HG02943 (cell line): ENCODE measurements around the gene NCOA4.
"Not testable (repeated sequence)": the region's sequence is repeated elsewhere in the genome, so short reads cannot be mapped to it uniquely, and the experiment has no call there.

Experiments used
- ATAC-seq: cut with Tn5 transposase; IDR thresholded peaks from one replicate; pipeline ENCODE4 v1.9.1; 2021; ENCODE audit warnings: mild to moderate bottlenecking, low read depth, moderate library complexity; ENCODE audit not compliant: unreplicated experiment

The NCOA4 gene

DNA sequence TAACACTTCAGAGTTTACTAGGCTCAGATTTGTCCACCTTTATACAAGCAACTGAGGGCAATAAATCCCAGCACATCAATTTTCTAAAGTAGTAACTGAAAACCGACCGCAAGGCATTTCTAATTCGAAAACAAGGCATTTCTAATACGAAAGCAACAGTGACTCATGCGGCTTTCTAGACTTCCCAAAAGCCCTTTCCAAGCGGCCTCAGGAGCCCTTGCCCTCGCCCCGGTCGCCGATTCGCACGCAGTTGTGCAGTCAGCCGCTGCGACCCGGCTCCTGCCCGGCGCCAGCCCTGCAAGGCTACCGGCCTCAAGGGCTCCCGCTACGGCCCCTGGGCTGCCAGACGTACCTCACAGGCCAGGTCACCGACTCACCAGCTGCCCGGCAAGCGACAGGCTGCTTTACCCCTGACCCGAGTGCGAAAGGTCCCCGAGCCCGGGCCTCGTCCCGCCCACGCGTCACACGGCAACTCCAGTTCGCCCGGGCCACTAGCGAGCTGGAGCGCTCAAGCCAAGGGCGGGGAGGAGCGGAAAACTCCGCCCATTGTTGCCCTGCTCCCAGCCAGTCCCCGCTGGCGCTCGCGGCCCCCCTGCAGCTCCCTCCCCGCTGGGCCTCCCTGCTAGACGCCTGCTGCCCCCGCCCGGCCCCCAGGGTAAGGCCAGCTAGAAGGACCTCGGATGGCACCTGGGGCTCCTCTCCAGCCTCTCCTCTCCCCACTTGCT lies 7.3 kb downstream of the NCOA4 start:
- peak; percentile 92 for ATAC-seq

DNA sequence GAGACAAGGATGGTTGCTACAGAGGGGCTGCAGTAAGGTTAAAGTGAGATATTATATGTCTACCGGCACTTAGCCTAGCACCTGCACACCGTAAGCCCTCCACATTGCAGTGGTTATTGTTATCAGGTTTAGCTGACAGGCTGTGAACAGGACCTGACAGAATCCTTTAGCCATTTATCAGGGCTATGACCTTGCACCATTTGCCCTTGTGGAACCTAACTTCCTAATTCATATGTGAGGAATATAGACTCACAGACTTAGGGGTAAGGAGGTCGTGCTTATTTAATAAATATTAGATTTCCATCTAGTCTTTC lies 10.1 kb downstream of the NCOA4 start:
- no peak for ATAC-seq

DNA sequence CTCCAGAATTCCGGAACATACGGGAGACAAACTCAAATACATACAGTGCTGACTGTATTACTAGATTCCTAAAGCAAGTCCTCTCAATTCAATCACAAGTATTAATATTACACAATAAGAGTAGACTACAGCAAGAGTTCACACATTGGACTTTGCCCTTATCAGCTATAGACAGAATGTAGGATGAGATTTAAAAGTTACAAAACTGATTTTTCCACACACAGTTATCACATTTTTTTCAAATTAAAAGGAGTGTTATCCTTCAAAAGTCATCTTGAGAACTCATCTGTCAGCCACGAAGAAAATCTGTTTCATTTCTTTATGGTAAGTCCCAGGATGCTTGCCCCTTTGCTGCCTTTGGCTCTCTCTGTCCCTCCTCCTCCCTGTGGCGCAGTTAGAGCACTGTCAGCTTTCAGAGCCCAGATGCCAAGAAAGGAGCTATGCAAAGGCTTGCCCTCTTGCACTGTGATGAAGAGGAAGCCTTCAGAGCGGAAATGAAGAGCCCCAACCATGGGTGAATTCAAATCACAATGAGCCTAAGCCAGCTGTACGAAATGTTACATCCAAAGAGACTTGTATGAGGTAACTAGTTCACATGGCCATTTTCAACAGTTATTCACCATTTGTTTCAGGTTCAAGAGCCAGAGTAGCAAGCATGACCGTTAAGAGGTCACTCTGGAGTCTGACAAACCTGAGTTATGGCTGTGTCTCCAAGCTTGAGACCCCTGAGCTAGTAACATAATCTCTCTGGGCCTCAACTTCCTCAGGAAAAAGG lies 10.7 kb downstream of the NCOA4 start:
- ATAC-seq = no peak

DNA sequence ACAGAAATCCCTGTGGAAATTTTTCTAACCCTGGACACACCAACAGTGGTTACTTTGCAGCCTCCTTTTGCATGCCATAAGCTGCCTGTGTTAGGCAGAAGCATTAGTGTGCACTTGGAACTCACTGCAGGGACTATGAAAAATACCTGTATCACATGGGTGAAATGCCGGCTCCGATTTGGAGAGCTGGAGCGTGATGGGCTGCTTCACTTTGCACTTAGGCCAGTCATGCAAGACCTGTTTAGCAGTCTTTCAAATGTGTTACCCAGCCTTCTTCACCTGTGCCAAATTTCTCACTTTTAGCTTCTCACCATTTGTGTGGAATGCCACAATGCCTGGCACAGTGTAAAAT lies 11.3 kb downstream of the NCOA4 start:
- no peak for ATAC-seq

DNA sequence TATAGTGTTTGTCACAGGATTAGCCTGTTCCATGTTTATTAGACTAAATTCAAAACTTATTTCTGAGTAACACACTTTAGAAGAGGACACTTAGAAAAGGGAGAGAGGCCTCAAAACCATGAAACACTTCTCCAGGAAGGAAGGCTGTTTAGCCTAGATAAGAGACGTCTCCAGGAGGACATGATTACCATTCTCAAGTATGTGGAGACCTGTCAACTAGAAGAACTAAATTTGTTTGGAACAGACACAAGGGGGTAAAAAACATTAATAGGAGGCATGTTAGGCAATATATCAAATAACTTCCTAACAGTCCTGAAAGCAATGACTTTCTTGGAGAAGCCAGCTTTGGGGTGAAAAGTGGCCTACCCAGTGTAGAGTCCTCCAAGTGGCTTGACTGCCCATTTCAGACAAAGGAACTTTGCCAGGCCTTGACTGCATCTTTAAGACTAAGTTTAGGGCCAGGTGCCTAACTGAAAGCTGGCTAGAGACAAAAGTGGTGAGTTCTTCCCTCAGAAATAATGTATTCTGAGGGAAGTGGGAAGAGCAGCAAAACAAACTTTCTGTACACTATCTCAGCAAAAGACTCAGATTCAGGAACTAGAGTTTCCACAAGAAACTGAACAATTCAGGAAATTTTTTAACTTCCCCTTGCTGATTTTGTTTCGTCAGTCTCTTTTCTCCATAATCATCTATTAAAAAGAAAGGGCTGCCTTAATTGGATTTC lies 11.8 kb downstream of the NCOA4 start:
- ATAC-seq = no peak

DNA sequence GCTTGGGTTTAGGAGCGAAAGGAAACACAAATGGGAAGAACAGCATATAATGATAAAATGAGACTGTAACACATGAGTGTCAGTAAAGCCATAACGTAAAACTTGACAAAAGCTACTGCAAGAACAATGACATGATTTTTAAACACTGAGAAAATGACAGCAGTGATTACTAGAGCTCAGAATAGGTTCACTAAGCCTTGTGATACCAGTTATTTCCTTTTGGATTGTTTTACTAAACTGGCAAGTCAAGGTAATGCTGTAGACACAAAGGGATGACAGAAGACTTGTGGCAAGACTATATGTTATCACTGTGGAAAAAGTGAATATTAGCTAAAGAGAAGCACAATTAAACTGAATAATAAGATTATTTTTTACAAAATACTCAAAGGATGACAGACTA lies 12.7 kb downstream of the NCOA4 start:
- ATAC-seq = no peak

DNA sequence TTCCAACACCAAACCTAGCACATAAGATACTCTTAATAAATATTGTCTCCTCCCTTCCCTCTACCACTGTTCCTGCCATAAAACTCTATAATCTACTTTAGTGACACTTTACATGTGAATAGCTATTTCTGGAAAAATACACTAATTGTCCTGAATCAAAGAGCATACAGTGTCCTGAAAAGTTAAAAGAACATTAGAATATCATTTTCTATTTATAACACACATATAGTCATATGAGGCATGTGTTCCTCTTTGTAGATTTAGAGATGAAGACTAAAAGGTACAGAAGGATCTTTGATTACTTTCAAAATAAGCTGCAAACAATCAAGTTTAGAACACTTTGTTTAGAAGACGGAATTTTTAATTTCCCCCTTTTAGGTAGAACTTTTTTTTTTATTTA lies 13.6 kb downstream of the NCOA4 start:
- ATAC-seq = no peak

DNA sequence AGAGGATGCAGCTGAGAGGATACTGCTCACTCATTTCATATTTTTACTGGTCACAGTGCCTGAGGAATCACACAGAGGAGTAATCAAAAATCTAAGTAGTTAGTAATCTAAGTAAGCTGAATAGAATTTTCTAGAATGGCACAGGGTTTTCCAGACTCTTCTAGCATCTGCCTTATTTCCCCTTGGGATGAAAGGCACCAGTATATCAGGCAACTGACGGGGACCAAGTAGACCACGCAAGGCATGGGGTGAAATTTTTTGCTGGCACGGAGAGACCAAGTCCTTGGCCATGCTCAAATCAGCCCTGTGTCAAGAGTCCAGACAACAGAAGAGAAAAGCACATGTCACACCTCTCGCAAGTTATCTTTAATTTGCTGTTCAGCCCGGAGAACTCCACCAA lies 14.2 kb downstream of the NCOA4 start:
- no peak for ATAC-seq

DNA sequence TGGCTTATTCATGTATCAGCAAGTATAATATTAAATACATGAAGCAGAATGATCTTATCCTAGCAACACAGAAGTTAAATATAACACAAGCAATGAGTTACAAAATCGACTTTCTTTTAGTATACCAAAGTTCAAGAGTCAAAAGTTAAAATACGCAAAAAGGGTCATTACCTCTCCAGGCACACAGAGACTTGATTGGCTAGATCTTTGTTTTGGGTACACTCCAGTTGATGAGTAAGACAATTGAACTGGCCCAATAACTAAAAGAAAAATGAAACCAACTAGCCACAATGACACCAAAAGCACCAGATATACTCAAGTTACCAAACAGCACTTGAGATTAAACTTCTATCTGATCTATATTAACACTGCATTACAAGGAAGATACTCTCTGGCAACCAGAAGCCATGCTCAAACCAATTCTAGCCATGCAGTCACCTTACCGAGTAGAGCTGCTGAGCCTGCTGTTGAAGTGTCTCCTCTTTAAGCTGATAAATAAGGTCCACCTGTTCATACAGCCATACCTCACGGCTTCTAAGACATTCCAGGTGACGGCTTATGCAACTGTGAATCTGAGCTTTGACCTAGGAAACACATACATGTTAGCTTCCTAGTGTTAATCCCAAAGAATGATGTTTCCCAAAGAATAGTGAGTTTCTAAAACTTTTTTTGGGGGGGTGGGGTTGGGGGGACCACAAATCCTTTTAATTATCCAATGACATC lies 15.6 kb downstream of the NCOA4 start:
- ATAC-seq = no peak

DNA sequence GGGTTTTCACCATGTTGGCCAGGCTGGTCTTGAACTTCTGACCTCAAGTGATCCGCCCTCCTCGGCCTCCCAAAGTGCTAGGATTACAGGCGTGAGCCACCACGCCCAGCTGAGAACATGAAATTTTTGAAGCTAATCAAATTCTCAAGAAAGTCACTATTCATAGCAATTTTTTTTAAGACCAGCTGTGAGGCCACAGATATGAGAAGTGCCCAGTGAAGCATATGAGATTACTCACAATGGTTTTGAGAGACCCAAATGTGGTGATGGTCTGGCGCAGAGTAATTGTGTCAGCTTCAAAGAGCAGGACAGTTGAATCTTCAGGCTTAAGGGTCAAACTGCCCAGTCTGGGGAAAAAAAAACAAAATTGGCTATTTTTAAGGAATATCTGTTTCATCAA lies 16.2 kb downstream of the NCOA4 start:
- no peak for ATAC-seq

DNA sequence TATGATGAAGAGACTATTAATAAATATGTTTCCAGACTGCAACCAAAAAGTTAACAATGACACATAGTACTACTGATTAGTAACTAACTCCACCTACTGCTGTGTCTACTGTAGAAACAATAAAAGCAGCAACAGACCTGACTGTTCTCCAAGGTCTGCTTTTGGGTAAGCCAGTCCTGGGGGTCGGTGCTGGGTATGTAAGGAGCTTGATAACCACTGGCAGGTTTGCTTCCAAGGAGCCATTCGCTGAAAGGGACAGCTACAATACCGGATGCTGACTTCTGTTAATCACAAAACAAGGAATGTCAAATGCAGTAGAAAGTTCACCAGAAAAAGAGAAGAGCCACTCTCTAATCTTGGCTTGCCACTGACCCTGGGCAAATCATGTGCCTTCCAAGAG lies 17.7 kb downstream of the NCOA4 start:
- no peak for ATAC-seq

DNA sequence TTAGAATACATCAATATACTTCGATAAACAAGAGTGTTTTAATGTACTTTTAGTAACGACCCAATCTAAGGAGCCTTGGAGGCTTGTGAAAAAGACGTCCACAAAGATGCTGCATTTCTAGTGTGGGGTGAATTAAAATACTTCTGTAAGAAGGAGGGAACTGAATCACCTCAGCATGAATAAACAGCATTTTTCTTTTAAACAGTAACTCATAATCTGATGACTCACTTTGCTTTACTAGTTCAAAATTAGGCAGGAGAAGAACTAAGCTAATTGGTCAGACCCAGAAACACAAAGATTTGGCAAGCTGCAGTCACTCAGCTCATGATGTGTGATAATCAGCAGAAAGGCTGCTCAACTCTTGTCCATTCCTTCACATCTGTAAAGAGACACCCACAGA lies 24.2 kb downstream of the NCOA4 start:
- ATAC-seq = no peak

DNA sequence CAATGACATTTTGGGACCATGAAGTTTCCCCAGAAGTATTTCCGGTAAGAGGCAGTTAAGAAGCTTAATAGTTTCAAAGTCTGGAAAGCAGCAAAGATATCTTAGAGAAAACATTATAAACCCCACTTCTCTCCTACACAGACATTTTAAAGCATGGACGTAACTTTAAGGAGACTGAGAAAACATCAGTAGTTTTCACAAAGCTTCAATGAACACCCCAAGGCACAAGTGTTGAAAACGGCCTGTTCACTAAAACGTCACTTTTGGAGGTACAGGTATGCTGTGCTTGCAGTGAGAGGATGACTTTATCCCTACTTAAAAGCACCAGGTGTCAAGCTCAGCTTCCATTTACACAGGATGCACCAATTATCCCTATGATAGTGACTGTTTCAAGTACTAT lies 25.0 kb downstream of the NCOA4 start:
- no peak for ATAC-seq

DNA sequence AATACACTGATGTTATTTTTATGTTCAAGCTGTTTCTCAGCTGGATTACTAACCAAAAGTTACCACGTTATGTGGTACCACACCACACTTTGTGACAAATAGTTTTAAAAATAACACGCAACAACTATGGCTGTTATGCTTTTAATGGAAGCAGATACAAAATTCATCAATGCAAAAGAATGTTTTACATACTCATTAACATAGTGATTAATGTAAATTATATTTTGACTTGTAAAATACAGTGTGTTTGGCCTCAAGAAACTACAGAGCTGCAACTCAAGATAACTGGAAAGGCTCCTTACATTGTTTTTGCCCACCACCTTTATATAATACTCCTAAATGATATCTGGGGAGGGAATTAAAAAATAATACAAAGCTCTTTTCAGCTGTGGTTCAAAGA lies 25.5 kb downstream of the NCOA4 start:
- no peak for ATAC-seq

DNA sequence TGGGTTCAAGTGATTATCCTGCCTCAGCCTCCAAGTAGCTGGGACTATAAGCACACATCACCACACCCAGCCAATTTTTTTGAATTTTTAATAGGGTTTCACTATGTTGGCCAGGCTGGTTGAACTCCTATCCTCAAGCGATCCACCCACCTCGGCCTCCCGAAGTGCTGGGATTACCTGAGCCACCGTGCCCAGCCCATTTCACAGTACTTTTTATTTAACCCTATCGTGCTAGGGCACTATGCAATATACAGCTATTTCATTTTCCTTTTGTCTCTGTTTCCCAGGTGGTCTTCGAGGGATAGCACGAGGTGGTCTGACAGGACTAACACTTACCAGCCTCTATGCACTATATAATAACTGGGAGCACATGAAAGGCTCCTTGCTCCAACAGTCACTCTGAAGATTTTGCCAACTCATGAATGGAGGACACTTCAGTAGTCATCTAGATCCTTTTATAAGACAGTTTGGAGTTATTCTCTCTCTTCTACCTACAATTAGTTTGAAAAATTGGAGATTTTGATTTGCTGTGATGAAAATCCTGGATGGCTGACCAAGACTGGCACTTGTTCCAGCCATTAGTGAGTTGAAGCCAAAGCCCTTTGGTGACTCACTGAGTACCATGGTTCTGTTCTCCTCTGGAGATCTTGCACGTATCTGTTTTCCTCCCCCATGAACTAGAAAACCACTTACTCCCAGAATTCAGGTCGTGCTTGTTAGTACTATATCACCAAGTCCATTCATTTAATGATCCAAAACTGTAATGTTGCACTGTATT lies 27.3 kb downstream of the NCOA4 start:
- ATAC-seq = no peak

DNA sequence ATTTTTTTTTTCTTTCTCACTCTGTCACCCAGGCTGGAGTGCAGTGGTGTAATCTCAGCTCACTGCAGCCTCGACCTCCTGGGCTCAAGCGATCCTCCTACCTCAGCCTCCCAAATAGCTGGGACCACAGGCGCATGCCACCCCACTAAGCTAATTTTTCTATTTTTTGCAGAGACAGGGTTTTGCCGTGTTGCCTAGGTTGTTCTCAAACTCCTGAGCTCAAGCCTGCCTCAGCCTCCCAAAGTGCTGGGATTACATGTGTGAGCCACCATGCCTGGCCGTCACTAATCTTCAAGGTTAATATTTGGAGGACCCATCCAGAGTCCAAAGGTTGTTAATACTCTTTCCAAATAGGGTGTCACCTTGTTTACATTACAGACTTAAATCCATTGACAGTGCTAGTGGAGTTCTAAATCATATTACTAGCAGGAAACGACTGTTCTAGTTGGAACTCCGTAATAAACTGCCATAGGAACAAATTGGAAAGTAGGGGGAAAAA lies 28.2 kb downstream of the NCOA4 start:
- ATAC-seq = not testable (repeated sequence)

DNA sequence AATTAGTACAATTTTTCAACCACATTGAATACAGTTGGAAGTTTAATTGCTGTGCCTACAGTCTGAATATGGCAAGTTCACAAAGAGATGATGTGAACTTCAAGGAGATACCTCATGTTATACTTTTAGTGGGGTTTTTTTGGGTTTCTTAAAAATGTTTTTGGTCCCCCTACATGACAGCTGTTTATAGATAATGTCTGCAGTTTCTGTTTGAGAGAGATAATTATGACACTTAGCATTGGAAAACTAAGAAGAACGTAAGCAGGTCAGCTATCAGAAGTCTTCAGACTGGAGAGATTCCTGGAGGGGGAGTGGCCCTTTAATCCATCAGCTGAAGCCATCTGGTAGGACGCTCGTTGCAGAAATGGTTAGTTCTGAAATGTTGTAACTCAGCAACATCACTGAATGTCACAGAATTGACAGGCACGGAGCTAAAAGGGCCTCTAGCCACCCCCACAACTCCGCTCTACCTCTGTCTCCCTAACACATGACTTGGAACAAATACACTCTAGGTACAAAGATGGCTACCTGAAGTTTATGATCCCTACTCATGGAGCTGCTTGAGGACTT lies 29.2 kb downstream of the NCOA4 start:
- ATAC-seq = no peak

DNA sequence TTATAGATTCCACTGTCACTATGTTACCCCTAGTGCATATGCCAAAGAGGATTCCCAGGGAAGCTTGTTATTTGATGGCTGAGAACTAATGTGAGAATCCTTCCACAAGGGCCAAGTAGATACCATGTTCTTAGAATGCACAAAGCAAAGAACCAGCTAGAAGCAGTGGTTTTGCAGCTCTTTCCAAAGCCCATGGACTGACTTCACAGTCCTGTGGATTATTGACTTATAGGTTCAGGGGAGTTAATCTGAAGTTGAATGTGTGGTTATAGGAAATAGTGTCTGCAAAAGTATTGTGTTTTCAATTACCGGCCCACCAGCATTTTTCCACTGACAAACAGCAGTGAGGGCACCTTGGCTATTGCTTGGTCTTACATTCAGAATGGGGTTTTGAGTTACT lies 29.9 kb downstream of the NCOA4 start:
- ATAC-seq = no peak

DNA sequence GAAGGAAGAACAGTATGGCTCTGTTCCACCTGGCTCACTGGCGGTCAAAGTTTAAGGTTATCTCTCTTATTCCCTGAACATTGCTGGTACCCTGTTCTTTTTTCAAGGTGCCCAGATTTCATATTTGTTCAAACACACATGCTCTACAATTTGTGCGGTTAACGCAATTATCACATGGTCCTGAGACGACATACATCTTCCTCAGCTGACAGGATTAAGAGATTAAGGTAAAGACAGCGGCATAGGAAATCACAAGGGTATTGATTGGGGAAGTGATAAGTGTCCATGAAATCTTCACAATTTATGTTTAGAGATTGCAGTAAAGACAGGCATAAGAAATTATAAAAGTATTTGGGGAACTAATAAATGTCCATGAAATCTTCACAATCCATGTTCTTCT lies 30.5 kb downstream of the NCOA4 start:
- not testable (repeated sequence) for ATAC-seq
